MCF 10A (cell line): ENCODE measurements around the gene MALSU1. TPM values are rescaled to one million over a fixed set of nuclear protein-coding genes. Genes with fewer than 3 reads are reported as not detected.

Experiments used
- BruUV-seq: library from RNA; stranded (reverse); fragments of 400-500 nt; replicated peaks from 2 replicates; lab custom pipeline; 2021; lab: Mats Ljungman, UMichigan
- CTCF ChIA-PET: fragments of 300-600 bp; sonication (Branson Sonifier 250); formaldehyde crosslinking; extraction: SDS; loops from one replicate; lab custom pipeline; 2021; ENCODE audit warnings: antibody characterized with exemption, inconsistent platforms; lab: Yijun Ruan, JAX
- POLR2A ChIA-PET: fragments of 300-600, 350-650 bp; sonication (Branson Sonifier 250); formaldehyde crosslinking; extraction: SDS; loops from one replicate; lab custom pipeline; 2020; ENCODE audit warnings: antibody characterized with exemption, inconsistent platforms; lab: Yijun Ruan, JAX
- DNase-seq: peaks from one replicate; pipeline ENCODE4 v3.0.0-alpha.2; 2018; ENCODE audit not compliant: unreplicated experiment
- H3K27ac Mint-ChIP-seq: one replicate; pipeline ENCODE4 v1.8.0; 2022; ENCODE audit warnings: mild to moderate bottlenecking, low read depth, mixed read lengths; ENCODE audit not compliant: unreplicated experiment
- H3K27me3 Mint-ChIP-seq: one replicate; pipeline ENCODE4 v1.8.0; 2022; ENCODE audit warnings: mixed read lengths; ENCODE audit not compliant: insufficient read depth, unreplicated experiment
- H3K36me3 Mint-ChIP-seq: one replicate; pipeline ENCODE4 v1.8.0; 2022; ENCODE audit warnings: mild to moderate bottlenecking, moderate library complexity, mixed read lengths; ENCODE audit not compliant: insufficient read depth, unreplicated experiment
- H3K4me1 Mint-ChIP-seq: one replicate; pipeline ENCODE4 v1.8.0; 2022; ENCODE audit warnings: mixed read lengths; ENCODE audit not compliant: insufficient read depth, unreplicated experiment
- H3K4me3 Mint-ChIP-seq: one replicate; pipeline ENCODE4 v1.8.0; 2022; ENCODE audit warnings: mild to moderate bottlenecking, moderate library complexity, mixed read lengths; ENCODE audit not compliant: unreplicated experiment
- H3K9me3 Mint-ChIP-seq: one replicate; pipeline ENCODE4 v1.8.0; 2022; ENCODE audit warnings: mixed read lengths; ENCODE audit not compliant: unreplicated experiment
- intact Hi-C: fragments of 100-400 bp; cut with micrococcal nuclease; formaldehyde crosslinking; loops from 2 replicates; pipeline ENCODE4 v1.14.1; 2022
- total RNA-seq: library from RNA; stranded (reverse); gene quantifications from 2 replicates; pipeline ENCODE4 v1.2.3, GENCODE V29; 2022
- TF ChIP-seq, protein P1 (sequence below): fragments of 200-600 bp; IDR thresholded peaks from one replicate; pipeline ENCODE4 v1.8.0; 2022; ENCODE audit warnings: antibody characterized with exemption, mild to moderate bottlenecking; ENCODE audit not compliant: unreplicated experiment

The MALSU1 gene
- total RNA-seq, 1 experiment from 2014 or later, result 64.8 TPM

- Mint-ChIP-seq H3K27ac (no peak overlapping the region), H3K27me3 (no peaks in the 10 kb centered on the region), H3K9me3 (no peaks in the 10 kb centered on the region), H3K4me3 (no peak overlapping the region), H3K36me3 (peaks cover 31% of the 10 kb centered on the region), H3K4me1 (peaks cover 33% of the 10 kb centered on the region)
- no peak for DNase-seq
- TF ChIP-seq, protein P1, sequence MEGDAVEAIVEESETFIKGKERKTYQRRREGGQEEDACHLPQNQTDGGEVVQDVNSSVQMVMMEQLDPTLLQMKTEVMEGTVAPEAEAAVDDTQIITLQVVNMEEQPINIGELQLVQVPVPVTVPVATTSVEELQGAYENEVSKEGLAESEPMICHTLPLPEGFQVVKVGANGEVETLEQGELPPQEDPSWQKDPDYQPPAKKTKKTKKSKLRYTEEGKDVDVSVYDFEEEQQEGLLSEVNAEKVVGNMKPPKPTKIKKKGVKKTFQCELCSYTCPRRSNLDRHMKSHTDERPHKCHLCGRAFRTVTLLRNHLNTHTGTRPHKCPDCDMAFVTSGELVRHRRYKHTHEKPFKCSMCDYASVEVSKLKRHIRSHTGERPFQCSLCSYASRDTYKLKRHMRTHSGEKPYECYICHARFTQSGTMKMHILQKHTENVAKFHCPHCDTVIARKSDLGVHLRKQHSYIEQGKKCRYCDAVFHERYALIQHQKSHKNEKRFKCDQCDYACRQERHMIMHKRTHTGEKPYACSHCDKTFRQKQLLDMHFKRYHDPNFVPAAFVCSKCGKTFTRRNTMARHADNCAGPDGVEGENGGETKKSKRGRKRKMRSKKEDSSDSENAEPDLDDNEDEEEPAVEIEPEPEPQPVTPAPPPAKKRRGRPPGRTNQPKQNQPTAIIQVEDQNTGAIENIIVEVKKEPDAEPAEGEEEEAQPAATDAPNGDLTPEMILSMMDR, result no peak
- ChIA-PET CTCF (interaction anchor here (0.6 to 1.3 kb wide), 2 partner anchors 9 to 115 kb away, joined by 3 to 4 read pairs; no protein-coding TSS in a partner anchor), POLR2A (interaction anchor here (0.6 to 6.6 kb wide), 4 partner anchors 12 to 736 kb away, joined by 3 to 88 read pairs (median 26); partner anchors contain the start of gene MALSU1)
- intact Hi-C loops, result no loop called here
- no TSS peak for BruUV-seq
Measured at GRCh38 chr7:23336086-23336485, 36.9 kb downstream of the MALSU1 start.

GRCh38 chr7:23336799-23337283, 37.7 kb downstream of the MALSU1 start:
- peaks cover 31% of the 10 kb centered on the region for H3K36me3 Mint-ChIP-seq

DNA sequence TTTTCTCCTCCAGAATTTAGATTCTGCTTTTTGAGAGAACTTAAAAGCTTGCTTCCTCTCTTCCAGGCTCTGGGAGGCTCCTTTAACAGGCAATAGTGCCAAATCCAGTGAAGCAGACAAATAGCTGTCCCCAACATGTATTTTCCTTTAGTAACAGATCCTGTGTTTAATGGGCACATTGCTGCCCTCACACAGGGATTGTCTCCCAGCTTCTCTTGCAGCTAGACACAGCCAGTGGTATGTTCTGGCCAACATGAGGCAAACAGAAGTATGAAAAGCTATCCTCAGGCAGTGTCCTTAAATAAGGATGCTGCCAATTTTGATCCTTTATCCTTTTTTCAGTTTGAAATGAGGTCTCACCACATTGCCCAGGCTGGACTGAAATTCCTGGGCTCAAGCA, 38.2 kb downstream of the MALSU1 start:
- Mint-ChIP-seq H3K27me3 (no peaks in the 10 kb centered on the region), H3K9me3 (no peaks in the 10 kb centered on the region), H3K4me1 (peaks cover 26% of the 10 kb centered on the region), H3K4me3 (no peak overlapping the region), H3K36me3 (peaks cover 29% of the 10 kb centered on the region), H3K27ac (no peak overlapping the region)
- CTCF ChIA-PET, result interaction anchor here (0.7 to 1.3 kb wide), 2 partner anchors 8 to 59 kb away, joined by 4 to 6 read pairs; no protein-coding TSS in a partner anchor
- no peak for DNase-seq
- BruUV-seq, result no TSS peak
- TF ChIP-seq, protein P1, result no peak
- intact Hi-C loops, result no loop called here
- POLR2A ChIA-PET, result interaction anchor here (1.4 to 6.6 kb wide), 2 partner anchors 11 to 21 kb away, joined by 3 to 88 read pairs; no protein-coding TSS in a partner anchor

More at GRCh38 chr7:23336799-23337283, 37.7 kb downstream of the MALSU1 start:
- BruUV-seq, result no TSS peak
- H3K9me3 Mint-ChIP-seq, result no peaks in the 10 kb centered on the region
- H3K27ac Mint-ChIP-seq, result no peak overlapping the region
- ChIA-PET POLR2A (interaction anchor here (1.4 to 6.6 kb wide), 2 partner anchors 11 to 21 kb away, joined by 3 to 88 read pairs; no protein-coding TSS in a partner anchor), CTCF (interaction anchor here (0.7 to 1.3 kb wide), 2 partner anchors 9 to 58 kb away, joined by 4 to 6 read pairs; no protein-coding TSS in a partner anchor)
- intact Hi-C loops, result no loop called here
- H3K4me1 Mint-ChIP-seq, result peaks cover 31% of the 10 kb centered on the region
- TF ChIP-seq, protein P1, result no peak
- no peak overlapping the region for H3K4me3 Mint-ChIP-seq
- H3K27me3 Mint-ChIP-seq, result no peaks in the 10 kb centered on the region
- DNase-seq, result no peak

GRCh38 chr7:23338439-23338838, 39.3 kb downstream of the MALSU1 start:
- CTCF ChIA-PET, result interaction anchor here (0.8 kb wide), 1 partner anchor 39 kb away, joined by 3 read pairs; the partner anchor contains the start of gene MALSU1
- H3K27me3 Mint-ChIP-seq, result no peaks in the 10 kb centered on the region
- POLR2A ChIA-PET, result interaction anchor here (1.4 to 6.6 kb wide), 2 partner anchors 10 to 20 kb away, joined by 3 to 88 read pairs; no protein-coding TSS in a partner anchor
- no peak overlapping the region for H3K4me3 Mint-ChIP-seq
- H3K36me3 Mint-ChIP-seq, result peaks cover 29% of the 10 kb centered on the region
- TF ChIP-seq, protein P1, result no peak
- H3K4me1 Mint-ChIP-seq, result peaks cover 20% of the 10 kb centered on the region
- no peak overlapping the region for H3K27ac Mint-ChIP-seq
- H3K9me3 Mint-ChIP-seq, result no peaks in the 10 kb centered on the region
- no TSS peak for BruUV-seq
- DNase-seq, result no peak
- intact Hi-C loops, result no loop called here
